Measurements from ENCODE around the gene MIPOL1. TPM values are rescaled to one million over a fixed set of nuclear protein-coding genes. Genes with fewer than 3 reads are reported as not detected.
"Not testable (repeated sequence)": the region's sequence is repeated elsewhere in the genome, so short reads cannot be mapped to it uniquely, and the experiment has no call there.

Gene MIPOL1
- total RNA-seq, 1 donor from 2014 or later, result 23.7 TPM

DNA sequence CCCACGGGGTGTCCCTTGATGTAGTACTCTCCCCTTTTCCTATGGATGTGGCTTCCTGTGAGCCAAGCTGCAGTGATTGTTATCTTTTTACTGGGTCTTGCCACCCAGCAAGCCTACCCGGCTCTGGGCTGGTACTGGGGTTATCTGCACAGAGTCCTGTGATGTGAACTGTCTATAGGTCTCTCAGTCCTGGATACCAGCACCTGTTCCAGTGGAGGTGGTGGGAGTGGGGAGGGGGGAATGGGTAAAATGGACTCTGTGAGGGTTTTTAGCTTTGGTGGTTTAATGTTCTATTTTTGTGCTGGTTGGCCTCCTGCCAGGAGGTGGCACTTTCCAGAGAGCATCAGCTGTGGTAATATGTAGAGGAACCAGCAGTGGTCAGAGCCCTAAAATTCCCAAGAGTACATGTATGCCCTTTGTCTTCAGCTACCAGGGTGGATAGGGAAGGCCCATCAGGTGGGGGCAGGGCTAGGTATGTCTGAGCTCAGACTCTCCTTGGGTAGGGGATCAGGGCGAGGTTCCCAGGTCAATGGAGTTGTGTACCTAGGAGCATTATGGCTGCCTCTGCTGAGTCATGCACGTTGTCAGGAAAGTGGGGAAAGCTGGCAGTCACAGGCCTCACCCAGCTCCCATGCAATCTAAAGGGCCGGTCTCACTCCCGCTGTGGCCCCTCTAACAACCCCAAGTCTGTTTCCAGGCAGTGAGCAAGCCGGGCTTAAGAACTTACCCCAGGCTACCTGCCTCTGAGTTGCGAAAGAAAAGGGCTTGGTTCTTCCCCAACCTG, 199.6 kb downstream of the MIPOL1 start:
- not testable (repeated sequence) for DNase-seq (ENCODE audit: low read depth, low spot score)

- DNase-seq (ENCODE audit: low read depth, low spot score), result no peak
These were observed 200.1 kb downstream of the MIPOL1 start for GRCh38 chr14:37397941-37398215.

DNA sequence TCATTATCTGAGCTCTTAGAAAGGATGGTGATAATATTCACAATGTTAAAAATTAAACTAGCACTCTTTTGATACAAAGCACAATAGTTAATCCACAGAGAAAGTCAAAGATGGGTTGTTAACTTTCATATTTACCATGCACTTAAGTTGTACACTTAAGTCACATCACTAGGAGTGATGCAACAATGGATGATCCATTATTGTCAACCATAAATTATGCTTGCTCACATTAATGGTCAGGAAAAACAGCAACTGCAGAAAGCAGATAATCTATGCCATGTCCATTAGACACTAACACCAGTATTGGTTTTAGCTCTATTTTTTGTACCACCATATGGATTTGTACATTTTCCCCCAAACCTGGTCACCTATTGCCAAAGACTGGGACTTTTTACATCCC, 201.8 kb downstream of the MIPOL1 start:
- no peak for DNase-seq (ENCODE audit: low read depth, low spot score)

GRCh38 chr14:37401093-37401492, 203.4 kb downstream of the MIPOL1 start:
- DNase-seq (ENCODE audit: low read depth, low spot score), result no peak

DNA sequence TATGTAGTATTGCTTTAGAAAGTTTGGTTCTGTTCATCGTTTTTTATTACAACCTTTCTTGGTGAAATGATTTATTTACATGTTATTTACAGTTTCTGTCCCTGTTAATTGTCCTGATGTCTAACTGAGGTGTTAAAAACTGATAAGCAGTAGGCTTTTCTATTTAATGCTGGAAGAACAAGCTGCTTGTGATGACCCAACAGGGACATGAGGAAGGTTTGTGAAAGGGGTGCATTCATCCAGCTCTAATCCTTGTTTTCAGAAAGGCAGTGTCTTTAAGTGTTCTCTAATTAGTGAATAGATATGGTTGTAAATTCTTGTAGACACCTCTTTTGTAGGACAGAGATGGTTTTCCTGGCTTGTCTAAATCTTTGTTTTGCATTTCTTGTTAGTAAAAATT, 205.9 kb downstream of the MIPOL1 start:
- DNase-seq (ENCODE audit: low read depth, low spot score), result no peak

DNA sequence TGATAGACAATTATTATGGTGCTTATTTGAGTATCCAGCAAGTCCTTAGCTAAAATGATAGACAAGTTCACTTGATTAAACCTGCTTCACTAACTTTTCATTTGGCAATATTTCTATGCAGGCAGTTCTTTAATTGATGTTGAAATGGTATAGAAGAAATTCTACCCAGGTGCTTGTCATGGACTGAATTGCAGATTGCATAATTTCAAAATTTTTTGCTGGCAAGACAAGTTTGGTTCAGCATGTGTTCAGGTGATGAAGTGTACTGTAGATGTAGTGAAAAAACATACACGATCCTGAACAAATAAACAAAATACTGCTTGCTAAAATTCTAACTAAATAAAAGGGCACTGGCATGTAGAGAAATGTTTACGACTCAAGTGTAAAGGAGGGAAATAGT, 208.4 kb downstream of the MIPOL1 start:
- no peak for DNase-seq (ENCODE audit: low read depth, low spot score)

- no peak for DNase-seq (ENCODE audit: low read depth, low spot score)
These were observed 213.5 kb downstream of the MIPOL1 start for GRCh38 chr14:37411079-37411735.

- DNase-seq (ENCODE audit: low read depth, low spot score), result no peak
These were observed 215.3 kb downstream of the MIPOL1 start for GRCh38 chr14:37413050-37413449.

DNA sequence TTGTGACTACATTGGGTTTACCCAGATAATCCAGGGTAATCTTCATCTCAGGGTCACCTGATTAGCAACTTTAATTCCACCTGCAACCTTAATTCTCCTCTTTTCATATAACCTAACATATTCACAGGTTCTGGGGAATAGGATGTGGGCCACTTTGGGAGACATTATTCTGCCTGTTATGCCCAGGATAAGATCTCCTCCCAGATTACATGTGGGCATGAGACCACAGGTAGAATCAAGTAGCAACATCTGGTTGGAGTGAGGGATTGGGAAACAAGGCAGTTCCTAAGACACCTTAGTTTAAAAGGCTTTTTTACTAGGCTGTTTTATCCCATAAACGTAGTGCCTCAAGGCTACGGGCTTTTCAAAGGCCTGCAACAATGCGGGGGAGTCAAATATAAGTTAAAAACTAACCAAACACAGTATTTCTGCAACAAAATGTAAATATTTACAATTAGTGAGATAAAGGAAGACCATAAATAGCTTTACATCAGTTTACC, 215.8 kb downstream of the MIPOL1 start:
- no peak for DNase-seq (ENCODE audit: low read depth, low spot score)

- no peak for DNase-seq (ENCODE audit: low read depth, low spot score)
These were observed 218.5 kb downstream of the MIPOL1 start for GRCh38 chr14:37416264-37416663.

GRCh38 chr14:37417151-37417550, 219.4 kb downstream of the MIPOL1 start:
- no peak for DNase-seq (ENCODE audit: low read depth, low spot score)

DNA sequence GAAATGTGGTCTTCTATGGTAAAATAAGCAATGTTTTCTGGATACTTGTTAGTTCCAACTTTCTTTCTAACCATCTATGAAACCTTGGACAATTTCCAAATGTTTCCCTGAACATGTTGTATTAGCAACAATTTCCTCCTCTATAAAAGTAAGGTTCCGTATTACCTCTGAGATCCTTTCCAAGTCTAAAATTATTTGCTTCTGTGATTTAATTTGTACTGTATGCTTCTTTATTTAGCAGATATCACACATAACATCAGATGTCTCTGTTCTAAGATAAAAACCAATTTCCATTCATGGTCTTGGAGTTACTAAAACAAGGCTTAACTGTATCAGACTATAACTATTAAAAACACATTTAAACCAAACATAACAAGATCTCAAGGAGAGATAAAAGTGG, 220.1 kb downstream of the MIPOL1 start:
- no peak for DNase-seq (ENCODE audit: low read depth, low spot score)

- DNase-seq (ENCODE audit: low read depth, low spot score), result no peak
These were observed 222.9 kb downstream of the MIPOL1 start for GRCh38 chr14:37420622-37421021.

- DNase-seq (ENCODE audit: low read depth, low spot score), result no peak
These were observed 224.6 kb downstream of the MIPOL1 start for GRCh38 chr14:37422319-37422718.

DNA sequence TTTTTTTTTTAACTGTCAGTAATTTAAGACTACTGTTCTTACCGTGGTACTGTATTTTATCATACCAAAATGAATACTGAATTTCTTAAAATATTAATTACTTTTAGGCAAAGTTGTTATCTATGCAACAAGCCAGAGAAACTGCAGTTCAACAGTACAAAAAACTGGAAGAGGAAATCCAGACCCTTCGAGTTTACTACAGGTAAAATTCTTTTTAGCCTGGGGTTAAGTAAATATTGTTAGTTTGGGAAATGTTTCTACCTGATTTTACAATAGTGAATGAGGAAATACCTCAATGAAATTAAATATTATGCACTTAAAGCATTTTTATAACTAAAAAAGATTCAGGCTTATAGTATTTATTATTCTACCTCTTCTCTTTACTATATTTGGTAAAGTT, 225.0 kb downstream of the MIPOL1 start:
- DNase-seq (ENCODE audit: low read depth, low spot score), result no peak

- DNase-seq (ENCODE audit: low read depth, low spot score), result no peak
These were observed 231.2 kb downstream of the MIPOL1 start for GRCh38 chr14:37428954-37429353.

DNA sequence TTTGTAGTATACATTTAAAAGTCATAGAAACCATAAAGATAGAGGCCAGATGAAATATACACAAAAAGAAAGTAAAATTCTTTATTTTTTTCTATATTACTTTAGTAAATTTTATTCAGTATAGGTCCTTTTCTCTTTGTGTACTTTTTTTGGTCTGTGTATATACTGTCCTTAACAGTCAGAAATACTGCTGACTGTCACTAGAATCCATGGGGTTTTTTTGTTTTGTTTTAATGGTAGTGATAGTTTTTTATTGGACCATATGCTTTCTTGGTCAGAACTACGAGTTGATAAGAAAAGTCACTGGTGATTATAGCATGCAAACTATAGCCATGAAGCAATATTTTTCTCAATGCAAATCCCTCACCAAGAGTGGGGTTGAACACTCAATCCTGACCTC, 231.9 kb downstream of the MIPOL1 start:
- no peak for DNase-seq (ENCODE audit: low read depth, low spot score)

GRCh38 chr14:37434867-37435266, 237.1 kb downstream of the MIPOL1 start:
- no peak for DNase-seq (ENCODE audit: low read depth, low spot score)

DNA sequence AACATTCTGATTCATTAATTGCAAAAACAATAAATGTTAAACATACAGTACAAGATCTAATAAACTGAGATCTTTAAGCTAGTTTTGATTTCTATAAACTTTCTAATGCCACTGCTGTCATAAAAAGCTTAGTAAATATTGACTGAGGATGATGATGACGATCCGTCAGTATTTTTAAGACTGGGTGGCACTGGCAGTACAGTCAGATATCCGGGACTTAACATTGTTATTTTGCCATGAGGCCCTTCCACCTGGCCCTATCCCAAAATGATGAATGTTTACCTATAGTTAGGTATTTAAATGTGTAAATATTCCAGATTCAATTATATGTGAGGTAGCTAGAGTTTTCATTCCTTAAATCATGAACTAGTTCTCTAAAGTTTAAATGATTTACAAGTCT, 238.8 kb downstream of the MIPOL1 start:
- no peak for DNase-seq (ENCODE audit: low read depth, low spot score)

DNA sequence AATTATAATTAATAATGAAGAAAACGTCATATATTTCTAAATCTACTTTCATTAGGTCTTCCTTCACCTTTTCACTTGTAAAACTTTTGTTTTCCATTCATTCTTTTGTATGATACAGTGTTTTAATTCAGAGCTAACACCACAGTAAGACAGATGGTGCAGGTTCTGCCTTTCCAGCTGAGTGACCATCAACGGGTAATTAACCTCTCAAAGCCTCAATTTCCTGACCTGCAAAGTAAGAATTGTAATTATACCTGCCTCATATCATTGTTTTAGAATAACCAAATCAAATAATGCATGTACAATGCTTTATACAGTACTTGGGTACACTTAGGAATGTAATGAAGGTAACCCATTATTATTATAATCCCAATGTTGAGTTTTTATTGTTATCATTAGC, 239.8 kb downstream of the MIPOL1 start:
- DNase-seq (ENCODE audit: low read depth, low spot score), result no peak

GRCh38 chr14:37438444-37438843, 240.7 kb downstream of the MIPOL1 start:
- no peak for DNase-seq (ENCODE audit: low read depth, low spot score)

DNA sequence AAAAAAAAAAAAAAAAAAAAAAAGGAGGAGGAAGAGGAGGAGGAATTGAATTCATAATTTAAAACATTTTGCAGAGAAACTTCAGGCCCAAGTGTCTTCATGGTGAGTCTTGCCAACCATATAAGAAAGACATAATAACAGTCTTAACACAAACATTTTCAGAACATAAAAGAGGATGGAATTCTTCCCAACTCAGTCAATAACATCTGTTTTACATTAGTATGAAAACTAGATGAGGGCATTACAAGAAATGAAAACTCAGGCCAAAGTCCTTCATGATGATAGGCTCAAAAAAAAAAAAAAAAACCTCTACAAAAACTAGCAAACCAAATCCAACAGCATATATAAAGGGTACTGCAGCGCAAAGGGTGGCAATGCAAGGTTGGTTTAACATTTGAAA, 245.7 kb downstream of the MIPOL1 start:
- DNase-seq (ENCODE audit: low read depth, low spot score), result no peak

GRCh38 chr14:37447883-37448391, 250.2 kb downstream of the MIPOL1 start:
- DNase-seq (ENCODE audit: low read depth, low spot score), result no peak

Data from pulmonary artery endothelial cell (primary cell).